ENCODE data around the gene OSBPL7.

The OSBPL7 gene

DNA sequence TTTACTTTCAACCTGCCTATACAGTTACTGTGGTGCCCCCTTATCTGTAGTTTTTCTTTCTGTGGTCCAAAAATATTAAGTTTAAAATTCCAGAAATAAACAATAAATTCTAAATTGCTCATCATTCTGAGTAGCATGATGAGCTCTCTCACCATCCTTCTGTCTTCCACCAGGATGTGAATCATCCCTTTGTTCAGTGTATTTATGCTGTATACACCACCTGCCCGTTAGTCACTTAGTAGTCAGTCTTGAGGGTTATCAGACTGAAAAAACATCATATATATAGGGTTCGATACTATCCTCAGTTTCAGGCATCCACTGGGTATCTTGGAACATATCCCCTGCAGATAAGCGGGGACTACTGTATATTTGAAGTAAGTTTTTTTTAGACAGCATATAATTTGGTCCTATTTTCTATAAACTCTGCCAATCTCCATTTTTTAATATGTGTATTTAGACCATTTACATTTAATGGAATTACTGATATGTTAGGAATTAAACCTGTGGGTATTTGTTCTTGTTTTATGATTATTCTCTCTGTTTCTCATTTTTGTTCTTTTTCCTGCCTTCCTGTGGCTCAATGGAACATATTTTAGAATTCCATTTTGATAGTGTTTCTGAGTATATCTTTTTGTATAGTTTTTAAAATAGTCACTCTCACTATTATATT is 57.5 kb downstream of the OSBPL7 start:
- no peak for DNase-seq (ENCODE audit: low read depth in 3 of 3)

DNA sequence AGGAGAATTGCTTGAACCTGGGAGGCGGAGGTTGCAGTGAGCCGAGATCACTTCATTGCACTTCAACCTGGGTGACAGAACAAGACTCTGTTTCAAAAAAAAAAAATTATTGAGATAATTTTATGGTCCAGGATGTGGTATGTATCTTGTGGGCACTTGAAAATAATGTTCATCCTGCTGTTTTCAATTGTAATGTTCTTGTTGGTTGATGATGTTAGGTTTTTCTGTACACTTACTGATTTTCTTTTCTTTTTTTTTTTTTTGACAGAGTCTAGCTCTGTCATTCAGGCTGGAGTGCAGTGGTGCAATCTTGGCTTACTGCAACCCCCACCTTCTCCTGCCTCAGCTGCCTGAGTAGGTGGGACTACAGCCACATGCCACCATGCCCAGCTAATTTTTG is 58.9 kb downstream of the OSBPL7 start:
- DNase-seq (ENCODE audit: low read depth in 3 of 3) = no peak

- DNase-seq (ENCODE audit: low read depth in 3 of 3) = no peak
These were observed 61.0 kb downstream of the OSBPL7 start for GRCh38 chr17:47760409-47761140.

DNA sequence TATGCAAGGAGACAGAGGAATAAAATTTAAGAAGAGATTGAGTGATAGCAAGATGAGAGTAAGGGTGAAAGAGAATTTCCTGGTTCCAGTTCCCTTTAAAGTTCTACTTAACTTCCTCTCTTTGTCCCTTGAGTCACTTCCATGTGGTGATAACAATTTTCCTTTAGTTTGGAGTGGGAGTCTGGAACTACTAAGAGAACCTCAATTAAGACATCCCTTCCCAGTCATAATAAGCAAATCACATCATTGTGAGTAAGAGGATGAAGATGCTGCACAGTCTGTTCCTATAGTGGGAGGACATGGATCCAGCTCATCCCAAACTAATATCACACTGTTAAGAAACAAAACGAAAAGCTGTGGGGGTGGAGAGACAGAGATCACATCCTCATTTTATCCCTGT is 64.2 kb downstream of the OSBPL7 start:
- no peak for DNase-seq (ENCODE audit: low read depth in 3 of 3)
